Measurements from ENCODE around the gene NES.

NES gene

DNA sequence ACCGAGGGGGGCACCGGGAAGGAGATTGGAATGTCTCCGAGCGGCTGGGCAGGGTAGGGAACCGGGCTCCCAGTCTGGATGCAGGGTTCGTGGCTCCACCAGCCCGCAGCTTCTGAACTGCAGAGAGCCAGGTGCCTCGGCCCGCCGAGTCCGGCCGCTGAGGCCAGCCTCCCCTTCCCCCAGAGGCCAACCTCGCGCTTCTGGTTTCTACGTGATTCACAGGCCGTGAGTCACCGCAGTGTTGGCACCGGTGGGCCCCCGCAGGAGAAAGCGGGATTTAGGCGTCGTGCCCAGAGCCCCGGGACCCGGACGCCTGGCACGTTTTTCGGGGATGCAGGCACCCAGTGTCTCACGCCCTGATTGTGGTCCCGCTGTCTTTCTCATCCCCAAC lies 27.7 kb upstream of the NES start:
- DNase-seq = peak; percentile 27

DNA sequence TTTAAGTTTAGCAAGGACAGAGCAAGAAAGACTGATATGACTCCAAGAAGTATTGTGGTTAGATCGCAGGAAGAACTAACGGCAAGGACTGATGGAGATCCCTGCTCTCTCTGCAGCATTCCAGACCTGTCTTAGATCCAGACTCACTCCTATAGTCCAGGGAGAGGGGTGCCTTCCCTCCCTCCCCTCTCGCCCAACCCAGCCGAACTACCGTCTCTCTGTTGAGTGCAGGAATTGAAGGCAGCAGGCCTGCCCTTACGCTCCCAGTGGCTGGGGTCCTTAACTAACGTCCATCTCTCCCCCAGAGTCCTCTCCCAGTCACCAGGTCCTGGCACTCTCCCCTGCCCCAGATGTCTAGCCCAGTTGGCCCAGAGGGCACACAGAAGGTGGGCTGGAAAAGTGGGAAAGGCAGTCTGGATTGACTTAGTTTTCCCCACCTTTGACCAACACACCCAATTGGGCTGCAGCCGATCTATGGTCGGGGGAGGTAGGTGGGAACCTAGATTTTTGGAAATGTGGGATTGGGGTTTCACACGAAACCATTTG lies 27.0 kb upstream of the NES start:
- no peak for DNase-seq

GRCh38 chr1:156703741-156704140 lies 26.5 kb upstream of the NES start:
- DNase-seq = no peak

- DNase-seq = no peak
Observed at GRCh38 chr1:156703336-156703735, 26.1 kb upstream of the NES start.

DNA sequence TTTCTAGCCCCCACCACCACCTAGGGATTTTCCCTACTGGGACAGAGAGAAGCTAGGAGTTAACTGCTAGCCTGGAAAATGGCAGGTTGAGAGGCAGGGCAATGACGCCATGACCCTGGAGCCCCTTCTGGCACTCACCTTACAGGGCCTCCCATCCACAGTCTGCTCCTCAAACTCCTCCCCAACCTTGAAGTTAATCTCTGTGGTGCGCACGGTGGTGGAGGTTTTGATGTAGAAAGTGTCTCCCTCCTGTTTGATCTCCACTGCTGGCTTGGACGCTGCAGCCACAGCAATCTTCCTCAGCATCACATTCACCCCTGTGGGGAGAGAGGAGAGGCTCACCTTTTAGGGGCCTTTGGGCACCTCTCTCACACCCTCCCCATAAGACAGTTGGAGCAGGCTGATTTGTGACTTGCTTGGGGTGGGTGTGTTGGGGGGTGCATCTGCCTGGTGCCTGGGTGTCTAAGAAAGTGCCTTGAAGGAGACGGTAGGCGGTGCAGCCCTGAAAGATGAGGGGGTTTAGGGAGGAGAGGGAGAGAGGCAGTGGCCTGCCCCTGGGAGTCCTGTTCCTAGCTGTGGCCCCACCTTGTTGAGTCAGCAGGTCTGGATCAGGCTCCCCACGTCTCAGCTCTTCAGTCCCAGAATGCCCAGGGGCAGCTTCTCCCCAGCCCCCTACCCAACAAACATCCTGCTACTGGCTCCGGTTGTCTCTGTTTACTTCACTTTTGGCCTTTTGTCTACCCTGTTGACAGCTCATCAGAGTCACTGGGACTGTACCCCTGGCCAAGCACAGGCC lies 23.7 kb upstream of the NES start:
- DNase-seq = no peak

- no peak for DNase-seq
Observed at GRCh38 chr1:156698995-156699394, 21.8 kb upstream of the NES start.

DNA sequence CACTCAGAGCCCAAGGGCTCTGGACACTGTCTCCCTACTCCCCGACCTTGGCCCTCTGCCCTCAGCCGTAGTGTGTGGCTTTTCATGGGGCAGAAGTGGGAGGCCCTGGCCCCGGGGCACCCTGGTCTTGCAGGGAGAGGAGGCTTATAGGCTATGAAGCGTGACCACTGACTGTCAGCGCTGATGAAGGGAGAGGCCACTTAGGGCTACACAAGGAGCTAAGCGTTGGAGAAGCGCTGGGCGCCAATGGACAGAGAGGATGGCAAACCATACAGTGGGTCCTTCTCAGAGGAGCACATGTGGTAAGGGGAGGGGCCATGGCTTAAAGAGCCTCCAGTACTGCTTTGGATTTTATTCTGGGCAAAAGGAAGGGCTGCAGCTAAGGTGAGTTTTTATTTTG lies 20.3 kb upstream of the NES start:
- DNase-seq = no peak

DNA sequence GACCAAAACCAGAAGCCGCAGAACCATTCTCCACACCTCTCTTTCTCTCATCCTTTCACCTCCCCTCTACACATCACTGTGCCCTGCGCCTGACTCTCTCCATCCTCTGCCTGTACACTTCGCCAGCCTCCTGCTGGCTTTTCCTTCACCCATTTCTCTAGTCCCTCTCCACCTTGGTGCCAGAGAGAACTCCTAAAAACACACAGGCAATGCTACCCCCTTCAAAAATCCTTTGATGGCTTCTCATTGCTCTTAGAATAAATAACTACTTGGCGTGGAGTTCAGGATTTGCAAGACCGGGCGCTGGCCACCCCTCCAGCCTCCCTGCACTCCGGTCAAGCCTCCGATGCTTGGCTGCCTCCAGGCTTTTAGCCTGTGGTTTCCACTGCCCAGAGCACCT lies 19.5 kb upstream of the NES start:
- no peak for DNase-seq

DNA sequence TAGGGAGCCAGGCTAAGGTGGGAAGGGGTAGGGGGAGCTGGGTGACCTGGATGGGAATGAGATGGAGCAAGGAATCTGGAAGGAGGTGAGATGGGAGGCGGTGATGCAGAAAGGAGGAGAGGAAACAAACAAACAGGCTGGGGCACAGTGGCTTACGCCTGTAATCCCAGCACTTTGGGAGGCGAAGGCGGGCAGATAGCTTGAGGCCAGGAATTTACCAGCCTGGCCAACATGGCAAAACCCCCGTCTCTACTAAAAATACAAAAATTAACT lies 17.4 kb upstream of the NES start:
- DNase-seq = no peak

DNA sequence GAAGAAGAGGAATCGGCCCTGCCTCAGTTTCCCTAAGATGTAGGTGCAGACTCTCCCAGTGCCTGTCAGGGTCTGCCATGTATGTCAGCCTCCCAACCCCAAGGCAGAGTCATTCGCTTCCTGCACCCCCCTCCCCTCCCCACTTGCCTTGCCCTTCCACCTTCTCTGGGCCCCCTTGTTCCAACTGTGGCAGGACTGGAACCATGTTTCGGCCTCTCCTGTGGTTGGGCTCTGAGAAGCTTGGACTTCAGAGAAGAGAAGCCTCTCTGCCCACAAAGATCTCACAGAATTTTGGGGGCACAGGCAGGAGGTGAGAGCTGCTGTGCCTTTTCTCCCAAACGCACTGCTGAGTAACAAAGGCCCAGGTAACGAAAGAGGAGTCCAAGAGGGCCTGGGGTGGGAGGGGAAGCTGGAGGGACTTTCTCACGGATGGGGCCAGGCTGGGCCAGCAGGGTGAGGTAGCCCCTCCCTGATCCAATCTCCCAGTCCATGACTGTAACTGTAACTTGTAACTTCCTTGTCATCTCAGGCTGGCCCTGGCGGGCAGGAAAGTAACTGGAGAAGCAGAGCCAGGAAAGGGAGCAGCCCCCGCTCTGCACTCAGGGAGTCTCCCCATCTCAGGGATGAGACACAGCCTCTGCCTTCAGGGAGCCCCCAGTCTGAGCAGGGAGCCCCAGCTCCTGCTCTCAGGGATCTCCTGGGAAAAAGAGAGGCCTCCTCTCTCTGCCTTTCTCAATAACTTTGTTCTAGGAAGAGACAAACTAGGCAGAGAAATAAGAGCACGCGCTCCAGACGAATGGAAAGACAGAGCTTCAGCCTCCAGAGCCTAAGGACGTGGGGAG lies 16.9 kb upstream of the NES start:
- no peak for DNase-seq

DNA sequence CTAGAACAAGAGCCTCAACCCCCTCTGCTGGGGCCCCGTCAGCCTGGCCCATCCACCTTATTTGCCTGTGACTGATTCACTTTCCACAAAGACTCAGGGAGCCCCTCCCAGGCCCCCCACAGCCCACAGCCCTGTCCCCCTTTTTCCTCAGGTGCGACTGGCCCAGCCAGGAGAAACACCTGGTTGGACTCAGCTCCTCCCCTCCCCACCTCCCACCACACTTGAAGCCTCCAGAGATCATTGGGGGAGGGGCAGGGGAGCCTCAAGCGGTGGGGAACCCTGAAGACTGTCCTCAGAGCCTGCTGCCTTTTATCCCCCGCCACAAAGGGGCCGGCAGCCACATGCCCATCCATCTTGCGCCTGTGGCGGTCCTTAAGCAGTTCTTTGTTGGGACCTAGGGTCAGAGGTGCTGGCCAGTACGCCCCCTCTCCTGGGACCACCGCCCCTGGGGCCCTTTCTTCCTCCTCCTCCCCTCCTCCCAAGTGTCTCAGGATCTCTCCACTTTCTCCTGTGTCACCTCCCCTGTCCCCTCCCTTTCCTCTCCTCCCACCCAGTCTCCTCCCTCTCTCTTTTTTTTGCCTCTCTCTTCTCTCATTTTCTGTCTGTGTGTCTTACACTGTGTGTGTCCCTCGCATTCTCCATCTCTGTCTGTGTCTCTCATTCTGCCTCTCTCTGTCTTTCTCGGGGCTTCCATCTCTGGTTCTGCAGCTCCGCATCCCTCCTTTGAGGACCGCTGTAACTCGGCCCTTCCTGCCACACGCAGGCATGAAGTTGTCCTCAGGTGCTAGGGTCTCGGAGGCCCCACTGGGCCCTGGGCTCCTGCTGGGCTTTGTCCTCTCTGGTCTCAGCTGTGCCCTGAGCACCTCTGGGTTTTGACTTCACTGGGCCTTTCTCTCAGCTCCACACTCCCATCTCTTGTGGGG lies 16.0 kb upstream of the NES start:
- DNase-seq = no peak

- DNase-seq = no peak
Observed at GRCh38 chr1:156692441-156692924, 15.3 kb upstream of the NES start.

- DNase-seq = no peak
Observed at GRCh38 chr1:156691665-156692440, 14.6 kb upstream of the NES start.

- DNase-seq = no peak
Observed at GRCh38 chr1:156691191-156691590, 14.0 kb upstream of the NES start.

DNA sequence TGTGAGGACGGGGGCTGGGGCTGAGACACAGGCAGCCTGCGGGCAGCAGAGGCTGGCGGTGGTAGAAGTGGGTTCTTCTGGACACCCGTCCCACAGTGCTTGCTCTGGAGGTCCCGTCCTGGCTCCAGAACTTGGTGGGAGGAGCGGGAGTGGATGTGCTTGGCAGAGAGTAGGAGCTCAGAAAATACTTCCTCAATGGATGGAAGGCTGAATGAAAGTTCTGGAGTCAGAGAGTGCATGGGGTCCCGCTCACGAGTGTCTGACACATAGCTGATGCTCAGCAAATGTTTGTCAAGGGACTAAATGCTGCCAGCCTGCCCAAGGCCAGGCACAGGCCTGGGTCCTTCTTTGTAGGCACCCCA lies 13.4 kb upstream of the NES start:
- no peak for DNase-seq

- DNase-seq = no peak
Observed at GRCh38 chr1:156689953-156690674, 12.9 kb upstream of the NES start.

DNA sequence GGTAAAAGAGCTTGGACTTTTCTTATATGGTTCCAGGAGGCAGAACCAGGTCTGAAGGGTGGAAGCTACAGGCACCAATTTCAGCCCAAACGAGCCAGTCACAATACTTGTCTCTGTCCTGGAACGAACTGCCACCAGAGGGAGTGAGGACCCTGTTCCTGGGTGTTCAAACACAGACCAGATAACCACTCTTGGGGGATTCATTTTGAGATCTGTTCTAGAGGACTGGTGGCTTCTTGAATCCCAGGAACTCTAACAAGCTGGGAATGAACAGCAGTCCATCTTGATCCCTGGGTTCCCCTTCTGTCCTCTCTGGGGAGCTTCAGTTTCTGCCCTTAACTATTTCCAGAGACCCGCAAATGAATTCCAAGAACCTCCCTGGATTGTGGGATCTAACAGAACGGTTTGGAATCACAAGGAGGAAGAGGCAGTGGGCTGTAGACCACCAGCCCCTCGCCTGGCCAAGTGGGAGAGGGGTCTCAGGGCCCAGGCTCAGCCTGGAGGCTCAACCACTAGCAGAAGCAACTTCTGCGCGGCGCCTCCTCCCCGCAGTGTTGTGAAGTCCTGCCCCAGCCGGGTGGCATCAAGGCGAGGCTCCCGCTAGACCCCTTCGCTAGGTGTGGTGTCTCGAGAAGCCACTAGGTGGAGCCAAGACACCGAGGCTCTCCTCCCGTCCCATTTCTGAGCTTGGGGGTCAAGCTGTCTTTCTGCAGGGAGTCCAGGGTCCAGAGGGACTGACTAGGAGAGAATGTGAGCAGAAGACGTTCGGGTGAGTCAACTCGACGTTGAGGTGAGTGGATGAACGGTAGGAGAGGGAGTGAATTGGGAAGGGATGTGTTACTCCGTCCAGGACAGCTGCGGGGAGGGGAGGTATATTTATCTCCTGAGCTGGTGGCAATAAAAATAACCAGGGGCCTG lies 12.1 kb upstream of the NES start:
- DNase-seq = peak; percentile 39

GRCh38 chr1:156684227-156684782 lies 7.1 kb upstream of the NES start:
- DNase-seq = no peak

GRCh38 chr1:156682166-156682890 lies 5.1 kb upstream of the NES start:
- no peak for DNase-seq
